GM19463 (cell line): ENCODE data around the gene RAB15.
A peak's percentile ranks its signal among the peaks of the same experiment; 100 is the strongest.
"Not testable (repeated sequence)": the region's sequence is repeated elsewhere in the genome, so short reads cannot be mapped to it uniquely, and the experiment has no call there.

Experiments
- ATAC-seq: cut with Tn5 transposase; IDR thresholded peaks from one replicate; pipeline ENCODE4 v1.9.1; 2021; ENCODE audit warnings: mild to moderate bottlenecking, moderate library complexity; ENCODE audit not compliant: unreplicated experiment

Gene RAB15

DNA sequence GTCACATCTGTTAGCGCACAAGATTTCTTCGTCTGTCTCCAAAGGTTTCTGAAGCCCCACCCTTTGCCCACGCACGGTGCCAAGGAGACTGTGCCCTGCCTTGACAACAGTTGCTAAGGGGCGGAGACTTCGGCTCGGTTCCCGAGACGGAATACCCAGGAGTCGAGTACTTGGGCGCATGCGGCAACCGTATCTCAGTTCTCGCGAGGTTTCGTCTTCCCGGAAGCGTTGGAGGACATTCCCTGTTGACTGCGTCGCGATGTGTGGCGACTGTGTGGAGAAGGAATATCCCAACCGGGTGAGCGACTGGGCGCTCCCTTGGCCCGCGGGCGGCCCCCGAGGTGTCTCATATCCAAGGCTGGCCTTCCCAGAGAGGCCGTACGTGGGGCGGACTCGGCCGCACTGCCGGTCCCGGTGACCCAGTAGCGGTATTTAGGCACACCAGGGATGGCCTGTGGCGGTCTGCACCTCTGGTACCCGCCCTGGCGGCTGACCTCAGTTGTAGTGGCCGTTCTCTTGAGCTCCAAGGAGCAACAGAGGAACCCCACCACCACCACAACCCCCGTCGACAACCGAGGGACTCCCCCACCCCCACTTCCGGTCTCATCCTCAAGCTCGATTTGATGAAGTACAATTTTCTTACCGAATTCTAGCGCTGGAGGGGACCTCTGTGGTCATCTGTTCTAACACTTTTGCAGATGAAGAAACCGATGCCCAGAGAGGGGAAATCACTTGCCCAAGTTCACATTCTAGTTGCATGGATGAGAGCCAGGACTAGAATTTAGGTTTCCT lies 57.7 kb downstream of the RAB15 start, which contains the start of gene CHURC1:
TSS of gene CHURC1 (plus strand) at position 219 of the 792 bp plus-strand sequence. CDS start at position 260, 41 bp downstream.
- ATAC-seq, result peak; percentile 99

GRCh38 chr14:64913477-64913876 lies 58.7 kb downstream of the RAB15 start:
- not testable (repeated sequence) for ATAC-seq

DNA sequence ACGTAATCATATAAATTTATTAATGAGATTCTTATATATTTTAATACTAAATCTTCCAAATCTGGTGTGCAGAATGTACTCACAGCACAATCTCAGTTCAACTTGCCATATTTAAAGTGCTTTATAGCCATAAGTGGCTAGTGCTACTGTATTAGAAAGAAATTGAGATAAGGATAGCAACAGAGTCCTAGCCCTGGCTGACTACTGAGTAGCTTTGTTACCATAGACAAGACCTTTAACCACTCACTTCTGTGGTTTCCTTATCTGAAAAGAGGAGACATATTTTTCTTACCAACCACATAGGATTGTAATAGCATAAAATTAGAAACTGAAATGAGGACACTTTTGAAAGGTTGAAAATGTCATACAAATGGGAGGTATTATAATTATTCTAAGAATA lies 59.9 kb downstream of the RAB15 start:
- no peak for ATAC-seq

- ATAC-seq, result no peak
Measured at GRCh38 chr14:64910847-64911495, 61.2 kb downstream of the RAB15 start.

- ATAC-seq, result no peak
Measured at GRCh38 chr14:64906022-64906421, 66.1 kb downstream of the RAB15 start.

GRCh38 chr14:64899958-64900357 lies 72.2 kb downstream of the RAB15 start:
- no peak for ATAC-seq
